ENCODE data around the gene GIPR. TPM values are rescaled to one million over a fixed set of nuclear protein-coding genes. Genes with fewer than 3 reads are reported as not detected.

GIPR gene
- total and polyA plus RNA-seq, 2 of the 13 experiments (the other 11 are each of a cell fraction or from before 2014, with no cell fraction given) = 0.15 to 1.2 TPM

GRCh38 chr19:45641274-45642105 lies 26.5 kb upstream of the GIPR start (continued):
- 0 out of 2 replicates have a peak, but pooled peaks have one; percentile 1 for TF ChIP-seq UBTF (CRISPR knock-in tag; IDR thresholded peaks at IDR 0.05)
- no peak for TF ChIP-seq HNF1A (IDR thresholded peaks at IDR 0.05; ENCODE audit: low read depth)
- TF ChIP-seq HNF1A (CRISPR knock-in tag; IDR thresholded peaks at IDR 0.05; ENCODE audit: borderline replicate concordance) = no peak
